GM13977 (cell line): ENCODE data around the gene HLA-G.
A peak's percentile ranks its signal among the peaks of the same experiment; 100 is the strongest.
"Not testable (repeated sequence)": the region's sequence is repeated elsewhere in the genome, so short reads cannot be mapped to it uniquely, and the experiment has no call there.

Experiments
- DNase-seq: peaks from one replicate; pipeline ENCODE4 v3.0.0; 2012; ENCODE audit warnings: low spot score
- in situ Hi-C: fragments of 300-500 bp; cut with MboI; formaldehyde crosslinking; loops from one replicate; pipeline ENCODE4 v1.12.0; 2022; ENCODE audit warnings: low sequenced_read_pairs, low pct_unique_long_range_greater_than_20kb, mixed read lengths, inconsistent platforms; ENCODE audit not compliant: unreplicated experiment
- TF ChIP-seq, protein P1 (sequence below): IDR thresholded peaks from 2 replicates; pipeline ENCODE4 v1.5.1; 2012; ENCODE audit warnings: mild to moderate bottlenecking, control low read depth; ENCODE audit not compliant: insufficient read depth; ENCODE audit errors: extremely low read depth, missing control alignments

Gene HLA-G

DNA sequence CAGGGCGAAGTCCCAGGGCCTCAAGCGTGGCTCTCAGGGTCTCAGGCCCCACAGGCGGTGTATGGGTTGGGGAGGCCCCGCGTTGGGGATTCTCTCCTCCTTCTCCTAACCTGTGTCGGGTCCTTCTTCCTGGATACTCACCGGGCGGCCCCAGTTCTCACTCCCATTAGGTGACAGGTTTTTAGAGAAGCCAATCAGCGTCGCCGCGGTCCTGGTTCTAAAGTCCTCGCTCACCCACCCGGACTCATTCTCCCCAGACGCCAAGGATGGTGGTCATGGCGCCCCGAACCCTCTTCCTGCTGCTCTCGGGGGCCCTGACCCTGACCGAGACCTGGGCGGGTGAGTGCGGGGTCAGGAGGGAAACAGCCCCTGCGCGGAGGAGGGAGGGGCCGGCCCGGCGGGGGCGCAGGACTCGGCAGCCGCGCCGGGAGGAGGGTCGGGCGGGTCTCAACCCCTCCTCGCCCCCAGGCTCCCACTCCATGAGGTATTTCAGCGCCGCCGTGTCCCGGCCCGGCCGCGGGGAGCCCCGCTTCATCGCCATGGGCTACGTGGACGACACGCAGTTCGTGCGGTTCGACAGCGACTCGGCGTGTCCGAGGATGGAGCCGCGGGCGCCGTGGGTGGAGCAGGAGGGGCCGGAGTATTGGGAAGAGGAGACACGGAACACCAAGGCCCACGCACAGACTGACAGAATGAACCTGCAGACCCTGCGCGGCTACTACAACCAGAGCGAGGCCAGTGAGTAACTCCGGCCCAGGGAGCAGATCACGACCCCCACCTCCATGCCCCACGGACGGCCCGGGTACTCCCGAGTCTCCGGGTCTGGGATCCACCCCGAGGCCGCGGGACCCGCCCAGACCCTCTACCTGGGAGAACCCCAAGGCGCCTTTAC is at the start of gene HLA-G:
Gene HLA-G (plus strand): TSS at position 247 of the 892 bp plus-strand sequence. CDS start 20 bp downstream, at position 267.
- DNase-seq: peak; percentile 36
- TF ChIP-seq, protein P1, sequence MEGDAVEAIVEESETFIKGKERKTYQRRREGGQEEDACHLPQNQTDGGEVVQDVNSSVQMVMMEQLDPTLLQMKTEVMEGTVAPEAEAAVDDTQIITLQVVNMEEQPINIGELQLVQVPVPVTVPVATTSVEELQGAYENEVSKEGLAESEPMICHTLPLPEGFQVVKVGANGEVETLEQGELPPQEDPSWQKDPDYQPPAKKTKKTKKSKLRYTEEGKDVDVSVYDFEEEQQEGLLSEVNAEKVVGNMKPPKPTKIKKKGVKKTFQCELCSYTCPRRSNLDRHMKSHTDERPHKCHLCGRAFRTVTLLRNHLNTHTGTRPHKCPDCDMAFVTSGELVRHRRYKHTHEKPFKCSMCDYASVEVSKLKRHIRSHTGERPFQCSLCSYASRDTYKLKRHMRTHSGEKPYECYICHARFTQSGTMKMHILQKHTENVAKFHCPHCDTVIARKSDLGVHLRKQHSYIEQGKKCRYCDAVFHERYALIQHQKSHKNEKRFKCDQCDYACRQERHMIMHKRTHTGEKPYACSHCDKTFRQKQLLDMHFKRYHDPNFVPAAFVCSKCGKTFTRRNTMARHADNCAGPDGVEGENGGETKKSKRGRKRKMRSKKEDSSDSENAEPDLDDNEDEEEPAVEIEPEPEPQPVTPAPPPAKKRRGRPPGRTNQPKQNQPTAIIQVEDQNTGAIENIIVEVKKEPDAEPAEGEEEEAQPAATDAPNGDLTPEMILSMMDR: no peak
- in situ Hi-C loops: no loop called here

DNA sequence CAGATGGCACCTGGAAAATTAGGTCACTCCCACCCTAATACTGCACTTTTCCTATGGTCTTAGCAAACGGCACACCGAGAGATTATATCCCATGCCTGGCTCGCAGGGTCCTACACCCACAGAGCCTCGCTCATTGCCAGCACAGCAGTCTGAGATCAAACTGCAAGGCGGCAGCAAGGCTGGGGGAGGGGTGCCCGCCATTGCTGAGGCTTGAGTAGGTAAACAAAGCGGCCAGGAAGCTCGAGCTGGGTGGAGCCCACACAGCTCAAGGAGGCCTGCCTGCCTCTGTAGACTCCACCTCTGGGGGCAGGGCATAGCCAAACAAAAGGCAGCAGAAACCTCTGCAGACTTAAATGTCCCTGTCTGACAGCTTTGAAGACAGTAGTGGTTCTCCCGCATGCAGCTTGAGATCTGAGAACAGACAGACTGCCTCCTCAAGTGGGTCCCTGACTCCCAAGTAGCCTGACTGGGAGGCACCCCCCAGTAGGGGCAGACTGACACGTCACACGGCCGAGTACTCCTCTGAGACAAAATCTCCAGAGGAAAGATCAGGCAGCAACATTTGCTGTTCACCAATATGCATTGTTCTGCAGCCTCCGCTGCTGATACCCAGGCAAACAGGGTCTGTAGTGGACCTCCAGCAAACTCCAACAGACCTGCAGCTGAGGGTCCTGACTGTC is 47.5 kb upstream of the HLA-G start:
- in situ Hi-C loops: not testable (repeated sequence)

DNA sequence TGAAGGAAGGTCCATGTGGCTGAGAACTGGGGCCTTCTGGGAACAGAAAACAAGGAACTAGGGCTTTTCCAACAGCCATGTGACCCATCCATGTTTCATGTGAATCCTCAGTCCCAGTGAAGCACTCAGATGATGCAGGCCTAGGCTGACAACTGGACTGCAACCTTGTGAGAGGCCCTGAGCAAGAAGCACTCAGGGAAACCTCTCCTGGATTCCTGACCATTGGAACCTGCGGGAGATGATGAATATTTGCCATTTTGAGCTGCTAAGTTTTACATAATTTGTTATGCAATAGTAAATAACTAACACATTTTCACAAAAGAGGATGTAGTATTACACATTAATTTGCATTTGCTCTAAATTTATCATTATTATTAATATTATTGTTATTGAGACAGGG is 38.4 kb upstream of the HLA-G start:
- TF ChIP-seq, protein P1: no peak

More for the DNA sequence above, 47.5 kb upstream of the HLA-G start:
- DNase-seq: not testable (repeated sequence)

GRCh38 chr6:29790626-29791025 is 37.0 kb upstream of the HLA-G start:
- in situ Hi-C loops: no loop called here
- TF ChIP-seq, protein P1: no peak
- DNase-seq: no peak

More for the DNA sequence above, 38.4 kb upstream of the HLA-G start:
- no peak for DNase-seq
- in situ Hi-C loops: no loop called here

- in situ Hi-C loops: no loop called here
- no peak for DNase-seq
- TF ChIP-seq, protein P1: no peak
Observed at GRCh38 chr6:29791162-29791561, 36.5 kb upstream of the HLA-G start.

DNA sequence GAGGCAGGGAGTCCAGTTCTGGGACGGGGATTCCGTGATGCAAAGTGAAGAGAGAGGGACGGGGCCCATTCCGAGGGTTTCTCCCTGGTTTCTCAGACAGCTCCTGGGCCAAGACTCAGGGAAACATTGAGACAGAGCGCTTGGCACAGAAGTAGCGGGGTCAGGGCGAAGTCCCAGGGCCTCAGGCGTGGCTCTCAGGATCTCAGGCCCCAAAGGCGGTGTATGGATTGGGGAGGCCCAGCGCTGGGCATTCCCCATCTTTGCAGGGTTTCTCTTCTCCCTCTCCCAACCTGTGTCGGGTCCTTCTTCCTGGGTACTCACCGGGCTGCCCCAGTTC is 35.9 kb upstream of the HLA-G start:
- DNase-seq: no peak
- in situ Hi-C loops: no loop called here
- TF ChIP-seq, protein P1: no peak
